Mononuclear cell (primary cell): ENCODE data around the gene SRGAP1. TPM values are rescaled to one million over a fixed set of nuclear protein-coding genes. Genes with fewer than 3 reads are reported as not detected.

ENCODE experiments used
- H3K27me3 ChIP-seq: 2 replicates; pipeline ENCODE4 v1.6.0; 2011; ENCODE audit warnings: low read length, control low read depth; ENCODE audit not compliant: insufficient read depth
- H3K4me1 ChIP-seq: 2 replicates; pipeline ENCODE4 v1.5.1; 2011; ENCODE audit warnings: mild to moderate bottlenecking, low read length, control low read depth; ENCODE audit not compliant: insufficient read depth
- H3K4me3 ChIP-seq: 2 replicates; pipeline ENCODE4 v1.5.1; 2011; ENCODE audit warnings: mild to moderate bottlenecking, low read length, moderate library complexity
- H3K9me3 ChIP-seq: 2 replicates; pipeline ENCODE4 v1.5.1; 2011; ENCODE audit warnings: low read depth, mild to moderate bottlenecking, control low read depth, low read length
- total RNA-seq: library from RNA; depleted of rRNA; stranded (reverse); fragments of >200 nt; gene quantifications from one replicate; pipeline ENCODE4 v1.2.3, GENCODE V29; 2012

The SRGAP1 gene
- total RNA-seq, 1 donor = 2.1 TPM

- Histone ChIP-seq H3K4me3 (no peak overlapping the region), H3K9me3 (no peaks in the 10 kb centered on the region), H3K27me3 (no peaks in the 10 kb centered on the region), H3K4me1 (peaks cover 5% of the 10 kb centered on the region)
Observed at GRCh38 chr12:63899396-63899795, 54.9 kb downstream of the SRGAP1 start.

GRCh38 chr12:63900922-63901793, 56.7 kb downstream of the SRGAP1 start:
- peaks cover 14% of the 10 kb centered on the region for H3K4me1 ChIP-seq
- no peaks in the 10 kb centered on the region for H3K9me3 ChIP-seq
- H3K4me3 ChIP-seq = no peak overlapping the region
- no peaks in the 10 kb centered on the region for H3K27me3 ChIP-seq

GRCh38 chr12:63904653-63905052, 60.2 kb downstream of the SRGAP1 start:
- Histone ChIP-seq H3K4me1 (peaks cover 8% of the 10 kb centered on the region), H3K9me3 (no peaks in the 10 kb centered on the region), H3K4me3 (no peak overlapping the region), H3K27me3 (no peaks in the 10 kb centered on the region)

- no peak overlapping the region for H3K4me3 ChIP-seq
Observed at GRCh38 chr12:63905544-63905943, 61.0 kb downstream of the SRGAP1 start.

GRCh38 chr12:63906876-63907275, 62.4 kb downstream of the SRGAP1 start:
- Histone ChIP-seq H3K9me3 (no peaks in the 10 kb centered on the region), H3K27me3 (no peaks in the 10 kb centered on the region), H3K4me3 (no peak overlapping the region), H3K4me1 (peaks cover 8% of the 10 kb centered on the region)

More at GRCh38 chr12:63905544-63905943, 61.0 kb downstream of the SRGAP1 start:
- no peaks in the 10 kb centered on the region for H3K27me3 ChIP-seq
- peaks cover 8% of the 10 kb centered on the region for H3K4me1 ChIP-seq
- no peaks in the 10 kb centered on the region for H3K9me3 ChIP-seq

- H3K27me3 ChIP-seq = no peaks in the 10 kb centered on the region
- H3K9me3 ChIP-seq = no peaks in the 10 kb centered on the region
- no peak overlapping the region for H3K4me3 ChIP-seq
- peaks cover 11% of the 10 kb centered on the region for H3K4me1 ChIP-seq
Observed at GRCh38 chr12:63907561-63907960, 63.1 kb downstream of the SRGAP1 start.

- H3K4me3 ChIP-seq = no peak overlapping the region
- H3K9me3 ChIP-seq = no peaks in the 10 kb centered on the region
- no peaks in the 10 kb centered on the region for H3K27me3 ChIP-seq
- H3K4me1 ChIP-seq = peaks cover 17% of the 10 kb centered on the region
Observed at GRCh38 chr12:63909746-63910145, 65.2 kb downstream of the SRGAP1 start.

- Histone ChIP-seq H3K9me3 (no peaks in the 10 kb centered on the region), H3K4me3 (no peak overlapping the region), H3K4me1 (peaks cover 13% of the 10 kb centered on the region), H3K27me3 (no peaks in the 10 kb centered on the region)
Observed at GRCh38 chr12:63911341-63911740, 66.8 kb downstream of the SRGAP1 start.

- Histone ChIP-seq H3K4me1 (peaks cover 26% of the 10 kb centered on the region), H3K9me3 (no peaks in the 10 kb centered on the region), H3K4me3 (no peak overlapping the region), H3K27me3 (no peaks in the 10 kb centered on the region)
Observed at GRCh38 chr12:63912651-63913050, 68.2 kb downstream of the SRGAP1 start.

- H3K27me3 ChIP-seq = no peaks in the 10 kb centered on the region
- no peaks in the 10 kb centered on the region for H3K9me3 ChIP-seq
- no peak overlapping the region for H3K4me3 ChIP-seq
- H3K4me1 ChIP-seq = peaks cover 36% of the 10 kb centered on the region
Observed at GRCh38 chr12:63913929-63914328, 69.4 kb downstream of the SRGAP1 start.

GRCh38 chr12:63915105-63915800, 70.8 kb downstream of the SRGAP1 start:
- H3K27me3 ChIP-seq = no peaks in the 10 kb centered on the region
- H3K9me3 ChIP-seq = no peaks in the 10 kb centered on the region
- no peak overlapping the region for H3K4me3 ChIP-seq
- peaks cover 39% of the 10 kb centered on the region for H3K4me1 ChIP-seq

- H3K4me3 ChIP-seq = no peak overlapping the region
Observed at GRCh38 chr12:63916561-63917476, 72.3 kb downstream of the SRGAP1 start.

GRCh38 chr12:63917477-63917862, 73.0 kb downstream of the SRGAP1 start:
- H3K4me3 ChIP-seq = no peak overlapping the region
- peaks cover 36% of the 10 kb centered on the region for H3K4me1 ChIP-seq
- no peaks in the 10 kb centered on the region for H3K27me3 ChIP-seq
- H3K9me3 ChIP-seq = no peaks in the 10 kb centered on the region

More at GRCh38 chr12:63916561-63917476, 72.3 kb downstream of the SRGAP1 start:
- no peaks in the 10 kb centered on the region for H3K27me3 ChIP-seq
- no peaks in the 10 kb centered on the region for H3K9me3 ChIP-seq
- peaks cover 39% of the 10 kb centered on the region for H3K4me1 ChIP-seq

- no peak overlapping the region for H3K4me3 ChIP-seq
- no peaks in the 10 kb centered on the region for H3K9me3 ChIP-seq
- no peaks in the 10 kb centered on the region for H3K27me3 ChIP-seq
- H3K4me1 ChIP-seq = peaks cover 30% of the 10 kb centered on the region
Observed at GRCh38 chr12:63917864-63918799, 73.6 kb downstream of the SRGAP1 start.
